Prostate gland (tissue), 2 donors: ENCODE data around the gene SCN5A.

Experiments
- CTCF ChIP-seq, 4 experiments: fragments of 200-600 bp in 2 of 4; fragments of 450-650 bp in 2 of 4; sonication (generic) in 2 of 4; IDR thresholded peaks; 1 replicate in 3 of 4; 2 replicates in 1 of 4; pipeline ENCODE4 v1.5.1; 2016 to 2019; ENCODE audit warnings: antibody characterized with exemption in 4 of 4, mild to moderate bottlenecking in 2 of 4, moderate library complexity in 2 of 4
- POLR2A ChIP-seq: fragments of 450-650 bp; IDR thresholded peaks from one replicate; pipeline ENCODE4 v1.6.1; 2016; ENCODE audit warnings: antibody characterized with exemption, mild to moderate bottlenecking
- POLR2AphosphoS5 ChIP-seq: sonication (generic); formaldehyde crosslinking; IDR thresholded peaks from one replicate; pipeline ENCODE4 v1.6.1; 2017; ENCODE audit warnings: antibody characterized with exemption

DNA sequence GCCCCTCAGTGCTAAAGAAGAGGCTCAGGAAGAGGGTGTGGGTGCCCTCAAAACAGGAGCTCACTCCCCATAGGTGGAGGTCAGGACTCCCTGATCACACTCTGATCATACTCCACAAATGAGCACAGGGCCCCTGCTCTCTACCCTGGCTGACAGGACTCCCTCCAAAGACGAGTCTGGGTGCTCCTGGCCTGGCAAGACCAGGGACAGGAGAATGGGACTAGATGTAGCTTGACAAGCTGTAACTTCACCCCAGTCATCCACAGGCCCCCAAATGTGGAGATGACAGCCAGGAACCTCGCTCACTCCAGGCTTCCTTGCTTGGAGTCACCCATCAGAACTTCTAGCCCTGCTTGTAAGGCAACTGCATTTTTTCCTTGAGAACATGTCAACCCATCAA, 11.1 kb downstream of the SCN5A start:
- TF ChIP-seq CTCF (IDR thresholded peaks at IDR 0.05) (no peak), POLR2A (no peak), POLR2AphosphoS5 (no peak)
